H1 (cell line): ENCODE measurements around the gene TRPV4. TPM values are rescaled to one million over a fixed set of nuclear protein-coding genes. Genes with fewer than 3 reads are reported as not detected.

ENCODE experiments used
- EGR1 ChIP-seq: IDR thresholded peaks from 2 replicates; pipeline ENCODE4 v1.6.1; 2011; ENCODE audit warnings: low read depth, low read length, borderline replicate concordance
- TCF12 ChIP-seq: IDR thresholded peaks from 2 replicates; pipeline ENCODE4 v1.6.1; 2011; ENCODE audit warnings: low read depth, mild to moderate bottlenecking, low read length
- polyA plus RNA-seq, 7 experiments: library from polyadenylated mRNA; depleted of rRNA in 3 of 7; stranded (reverse) in 5 of 7; unstranded in 2 of 7; fragments of >200 nt in 5 of 7; fragments of 200-250 nt in 2 of 7; gene quantifications; 1 replicate in 5 of 7; 2 replicates in 1 of 7; 4 replicates in 1 of 7; pipeline versions ENCODE4 v1.2.1 to v1.2.3, GENCODE V29; 2011 to 2013; ENCODE audit warnings: missing spikeins in 2 of 7, mixed read lengths in 2 of 7
- total RNA-seq: library from RNA; stranded (reverse); fragmentation: NEBNext Ultra II Directional; extraction: Animal tissue kit (Norgen Biotek cat#: 25700); gene quantifications from 2 replicates; pipeline ENCODE4 v1.2.1, GENCODE V29; 2021
- TF ChIP-seq, protein P1 (sequence below): fragments of 300-600 bp; sonication (generic); IDR thresholded peaks from 2 replicates; pipeline ENCODE4 v1.7.1; 2012; ENCODE audit warnings: low read length, moderate library complexity, mild to moderate bottlenecking, inconsistent platforms; ENCODE audit not compliant: insufficient replicate concordance
- TF ChIP-seq, protein P2 (sequence below): IDR thresholded peaks from 2 replicates; pipeline ENCODE4 v1.6.1; 2011; ENCODE audit warnings: low read depth, mild to moderate bottlenecking, low read length; ENCODE audit not compliant: insufficient read depth
- TF ChIP-seq, protein P3 (sequence below), 3 experiments: IDR thresholded peaks; 1 replicate in 2 of 3; 2 replicates in 1 of 3; pipeline versions ENCODE4 v1.5.1 to v1.6.1; 2011; ENCODE audit warnings: low read length in 3 of 3, mild to moderate bottlenecking in 3 of 3, inconsistent platforms in 2 of 3, low read depth in 1 of 3, moderate library complexity in 1 of 3; ENCODE audit not compliant: insufficient read depth in 1 of 3; ENCODE audit errors: control extremely low read depth in 1 of 3
- TF ChIP-seq, protein P4 (sequence below): IDR thresholded peaks from 2 replicates; pipeline ENCODE4 v1.6.1; 2012; ENCODE audit warnings: low read length, inconsistent platforms

The TRPV4 gene
- total and polyA plus RNA-seq, 2 of the 8 experiments (the other 6 are each of a cell fraction or from before 2014, with no cell fraction given) = 2.1 to 6.2 TPM

DNA sequence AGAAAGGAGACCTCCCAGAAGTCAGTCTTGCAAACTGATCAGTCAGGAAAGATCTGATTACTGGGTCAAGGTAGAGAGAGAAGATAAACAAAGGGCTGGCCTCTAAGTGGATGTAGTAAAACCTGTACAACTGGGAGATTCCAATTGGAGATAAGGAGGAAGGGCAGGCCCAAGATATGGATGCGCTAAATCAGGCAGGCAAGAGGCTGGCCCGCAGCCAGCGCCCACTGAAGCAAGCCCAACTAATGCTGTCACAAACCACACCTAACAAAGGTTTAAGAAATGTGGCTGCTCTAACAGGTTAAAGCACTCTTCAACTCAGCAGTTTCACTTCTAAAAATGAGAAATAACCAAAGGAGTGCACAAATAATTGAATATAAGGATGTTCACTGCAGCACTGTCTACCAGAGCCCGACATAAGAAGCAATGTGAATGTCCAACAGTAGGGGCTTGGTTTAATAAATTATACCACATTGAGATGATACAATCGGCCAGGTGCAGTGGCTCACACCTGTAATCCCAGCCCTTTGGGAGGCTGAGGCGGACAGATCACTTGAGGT is 42.5 kb upstream of the TRPV4 start (continued):
- TF ChIP-seq, protein P1, sequence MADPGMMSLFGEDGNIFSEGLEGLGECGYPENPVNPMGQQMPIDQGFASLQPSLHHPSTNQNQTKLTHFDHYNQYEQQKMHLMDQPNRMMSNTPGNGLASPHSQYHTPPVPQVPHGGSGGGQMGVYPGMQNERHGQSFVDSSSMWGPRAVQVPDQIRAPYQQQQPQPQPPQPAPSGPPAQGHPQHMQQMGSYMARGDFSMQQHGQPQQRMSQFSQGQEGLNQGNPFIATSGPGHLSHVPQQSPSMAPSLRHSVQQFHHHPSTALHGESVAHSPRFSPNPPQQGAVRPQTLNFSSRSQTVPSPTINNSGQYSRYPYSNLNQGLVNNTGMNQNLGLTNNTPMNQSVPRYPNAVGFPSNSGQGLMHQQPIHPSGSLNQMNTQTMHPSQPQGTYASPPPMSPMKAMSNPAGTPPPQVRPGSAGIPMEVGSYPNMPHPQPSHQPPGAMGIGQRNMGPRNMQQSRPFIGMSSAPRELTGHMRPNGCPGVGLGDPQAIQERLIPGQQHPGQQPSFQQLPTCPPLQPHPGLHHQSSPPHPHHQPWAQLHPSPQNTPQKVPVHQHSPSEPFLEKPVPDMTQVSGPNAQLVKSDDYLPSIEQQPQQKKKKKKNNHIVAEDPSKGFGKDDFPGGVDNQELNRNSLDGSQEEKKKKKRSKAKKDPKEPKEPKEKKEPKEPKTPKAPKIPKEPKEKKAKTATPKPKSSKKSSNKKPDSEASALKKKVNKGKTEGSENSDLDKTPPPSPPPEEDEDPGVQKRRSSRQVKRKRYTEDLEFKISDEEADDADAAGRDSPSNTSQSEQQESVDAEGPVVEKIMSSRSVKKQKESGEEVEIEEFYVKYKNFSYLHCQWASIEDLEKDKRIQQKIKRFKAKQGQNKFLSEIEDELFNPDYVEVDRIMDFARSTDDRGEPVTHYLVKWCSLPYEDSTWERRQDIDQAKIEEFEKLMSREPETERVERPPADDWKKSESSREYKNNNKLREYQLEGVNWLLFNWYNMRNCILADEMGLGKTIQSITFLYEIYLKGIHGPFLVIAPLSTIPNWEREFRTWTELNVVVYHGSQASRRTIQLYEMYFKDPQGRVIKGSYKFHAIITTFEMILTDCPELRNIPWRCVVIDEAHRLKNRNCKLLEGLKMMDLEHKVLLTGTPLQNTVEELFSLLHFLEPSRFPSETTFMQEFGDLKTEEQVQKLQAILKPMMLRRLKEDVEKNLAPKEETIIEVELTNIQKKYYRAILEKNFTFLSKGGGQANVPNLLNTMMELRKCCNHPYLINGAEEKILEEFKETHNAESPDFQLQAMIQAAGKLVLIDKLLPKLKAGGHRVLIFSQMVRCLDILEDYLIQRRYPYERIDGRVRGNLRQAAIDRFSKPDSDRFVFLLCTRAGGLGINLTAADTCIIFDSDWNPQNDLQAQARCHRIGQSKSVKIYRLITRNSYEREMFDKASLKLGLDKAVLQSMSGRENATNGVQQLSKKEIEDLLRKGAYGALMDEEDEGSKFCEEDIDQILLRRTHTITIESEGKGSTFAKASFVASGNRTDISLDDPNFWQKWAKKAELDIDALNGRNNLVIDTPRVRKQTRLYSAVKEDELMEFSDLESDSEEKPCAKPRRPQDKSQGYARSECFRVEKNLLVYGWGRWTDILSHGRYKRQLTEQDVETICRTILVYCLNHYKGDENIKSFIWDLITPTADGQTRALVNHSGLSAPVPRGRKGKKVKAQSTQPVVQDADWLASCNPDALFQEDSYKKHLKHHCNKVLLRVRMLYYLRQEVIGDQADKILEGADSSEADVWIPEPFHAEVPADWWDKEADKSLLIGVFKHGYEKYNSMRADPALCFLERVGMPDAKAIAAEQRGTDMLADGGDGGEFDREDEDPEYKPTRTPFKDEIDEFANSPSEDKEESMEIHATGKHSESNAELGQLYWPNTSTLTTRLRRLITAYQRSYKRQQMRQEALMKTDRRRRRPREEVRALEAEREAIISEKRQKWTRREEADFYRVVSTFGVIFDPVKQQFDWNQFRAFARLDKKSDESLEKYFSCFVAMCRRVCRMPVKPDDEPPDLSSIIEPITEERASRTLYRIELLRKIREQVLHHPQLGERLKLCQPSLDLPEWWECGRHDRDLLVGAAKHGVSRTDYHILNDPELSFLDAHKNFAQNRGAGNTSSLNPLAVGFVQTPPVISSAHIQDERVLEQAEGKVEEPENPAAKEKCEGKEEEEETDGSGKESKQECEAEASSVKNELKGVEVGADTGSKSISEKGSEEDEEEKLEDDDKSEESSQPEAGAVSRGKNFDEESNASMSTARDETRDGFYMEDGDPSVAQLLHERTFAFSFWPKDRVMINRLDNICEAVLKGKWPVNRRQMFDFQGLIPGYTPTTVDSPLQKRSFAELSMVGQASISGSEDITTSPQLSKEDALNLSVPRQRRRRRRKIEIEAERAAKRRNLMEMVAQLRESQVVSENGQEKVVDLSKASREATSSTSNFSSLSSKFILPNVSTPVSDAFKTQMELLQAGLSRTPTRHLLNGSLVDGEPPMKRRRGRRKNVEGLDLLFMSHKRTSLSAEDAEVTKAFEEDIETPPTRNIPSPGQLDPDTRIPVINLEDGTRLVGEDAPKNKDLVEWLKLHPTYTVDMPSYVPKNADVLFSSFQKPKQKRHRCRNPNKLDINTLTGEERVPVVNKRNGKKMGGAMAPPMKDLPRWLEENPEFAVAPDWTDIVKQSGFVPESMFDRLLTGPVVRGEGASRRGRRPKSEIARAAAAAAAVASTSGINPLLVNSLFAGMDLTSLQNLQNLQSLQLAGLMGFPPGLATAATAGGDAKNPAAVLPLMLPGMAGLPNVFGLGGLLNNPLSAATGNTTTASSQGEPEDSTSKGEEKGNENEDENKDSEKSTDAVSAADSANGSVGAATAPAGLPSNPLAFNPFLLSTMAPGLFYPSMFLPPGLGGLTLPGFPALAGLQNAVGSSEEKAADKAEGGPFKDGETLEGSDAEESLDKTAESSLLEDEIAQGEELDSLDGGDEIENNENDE = no peak
- TF ChIP-seq, protein P2, sequence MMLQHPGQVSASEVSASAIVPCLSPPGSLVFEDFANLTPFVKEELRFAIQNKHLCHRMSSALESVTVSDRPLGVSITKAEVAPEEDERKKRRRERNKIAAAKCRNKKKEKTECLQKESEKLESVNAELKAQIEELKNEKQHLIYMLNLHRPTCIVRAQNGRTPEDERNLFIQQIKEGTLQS = no peak
- TF ChIP-seq TCF12 (no peak), EGR1 (no peak)
- TF ChIP-seq, protein P3, sequence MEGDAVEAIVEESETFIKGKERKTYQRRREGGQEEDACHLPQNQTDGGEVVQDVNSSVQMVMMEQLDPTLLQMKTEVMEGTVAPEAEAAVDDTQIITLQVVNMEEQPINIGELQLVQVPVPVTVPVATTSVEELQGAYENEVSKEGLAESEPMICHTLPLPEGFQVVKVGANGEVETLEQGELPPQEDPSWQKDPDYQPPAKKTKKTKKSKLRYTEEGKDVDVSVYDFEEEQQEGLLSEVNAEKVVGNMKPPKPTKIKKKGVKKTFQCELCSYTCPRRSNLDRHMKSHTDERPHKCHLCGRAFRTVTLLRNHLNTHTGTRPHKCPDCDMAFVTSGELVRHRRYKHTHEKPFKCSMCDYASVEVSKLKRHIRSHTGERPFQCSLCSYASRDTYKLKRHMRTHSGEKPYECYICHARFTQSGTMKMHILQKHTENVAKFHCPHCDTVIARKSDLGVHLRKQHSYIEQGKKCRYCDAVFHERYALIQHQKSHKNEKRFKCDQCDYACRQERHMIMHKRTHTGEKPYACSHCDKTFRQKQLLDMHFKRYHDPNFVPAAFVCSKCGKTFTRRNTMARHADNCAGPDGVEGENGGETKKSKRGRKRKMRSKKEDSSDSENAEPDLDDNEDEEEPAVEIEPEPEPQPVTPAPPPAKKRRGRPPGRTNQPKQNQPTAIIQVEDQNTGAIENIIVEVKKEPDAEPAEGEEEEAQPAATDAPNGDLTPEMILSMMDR (IDR thresholded peaks at IDR 0.05; ENCODE audit: control extremely low read depth in 1 of 3, insufficient read depth in 1 of 3, low read depth in 1 of 3, low read length in 3 of 3) = no peak
- TF ChIP-seq, protein P4, sequence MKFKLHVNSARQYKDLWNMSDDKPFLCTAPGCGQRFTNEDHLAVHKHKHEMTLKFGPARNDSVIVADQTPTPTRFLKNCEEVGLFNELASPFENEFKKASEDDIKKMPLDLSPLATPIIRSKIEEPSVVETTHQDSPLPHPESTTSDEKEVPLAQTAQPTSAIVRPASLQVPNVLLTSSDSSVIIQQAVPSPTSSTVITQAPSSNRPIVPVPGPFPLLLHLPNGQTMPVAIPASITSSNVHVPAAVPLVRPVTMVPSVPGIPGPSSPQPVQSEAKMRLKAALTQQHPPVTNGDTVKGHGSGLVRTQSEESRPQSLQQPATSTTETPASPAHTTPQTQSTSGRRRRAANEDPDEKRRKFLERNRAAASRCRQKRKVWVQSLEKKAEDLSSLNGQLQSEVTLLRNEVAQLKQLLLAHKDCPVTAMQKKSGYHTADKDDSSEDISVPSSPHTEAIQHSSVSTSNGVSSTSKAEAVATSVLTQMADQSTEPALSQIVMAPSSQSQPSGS = no peak
